Neural progenitor cell (in vitro differentiated cells): ENCODE measurements around the gene UTP11.

Source experiments
- EZH2phosphoT487 ChIP-seq: fragments of 200-600 bp; sonication (generic); IDR thresholded peaks from 2 replicates; pipeline ENCODE4 v1.6.1; 2017; ENCODE audit warnings: antibody characterized with exemption
- TF ChIP-seq, protein P1 (sequence below): fragments of 200-600 bp; sonication (generic); IDR thresholded peaks from 2 replicates; pipeline ENCODE4 v1.5.1; 2017; ENCODE audit warnings: antibody characterized with exemption, mild to moderate bottlenecking

DNA sequence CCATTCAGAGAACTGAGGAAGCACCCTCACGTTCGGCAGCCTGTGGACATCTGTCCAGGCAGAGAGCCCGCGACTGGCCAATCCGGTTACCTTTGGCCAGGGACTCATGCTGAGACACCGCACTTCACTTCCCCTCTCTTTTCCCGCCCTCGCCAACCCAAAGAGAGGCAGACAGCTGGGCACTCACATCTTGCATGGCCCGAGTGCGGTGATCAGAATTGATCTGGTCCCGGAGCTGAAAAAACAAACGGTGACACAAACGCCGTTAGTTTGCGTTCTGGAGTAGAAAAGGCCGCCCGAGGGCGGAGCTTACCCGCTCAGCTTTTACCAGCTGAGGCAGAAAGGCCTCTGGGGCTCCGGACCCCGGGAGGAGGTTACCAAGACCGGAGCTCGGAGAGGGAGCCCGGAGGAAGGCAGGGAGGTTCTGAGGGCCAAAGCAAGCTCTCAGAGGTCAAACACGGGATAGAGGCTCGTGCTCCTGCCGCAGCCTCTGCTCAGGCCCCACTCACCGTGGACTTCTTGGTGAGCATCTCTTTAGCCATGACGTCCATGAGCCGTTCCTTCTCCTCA is 23.1 kb upstream of the UTP11 start:
- TF ChIP-seq EZH2phosphoT487, result no peak
- TF ChIP-seq, protein P1, sequence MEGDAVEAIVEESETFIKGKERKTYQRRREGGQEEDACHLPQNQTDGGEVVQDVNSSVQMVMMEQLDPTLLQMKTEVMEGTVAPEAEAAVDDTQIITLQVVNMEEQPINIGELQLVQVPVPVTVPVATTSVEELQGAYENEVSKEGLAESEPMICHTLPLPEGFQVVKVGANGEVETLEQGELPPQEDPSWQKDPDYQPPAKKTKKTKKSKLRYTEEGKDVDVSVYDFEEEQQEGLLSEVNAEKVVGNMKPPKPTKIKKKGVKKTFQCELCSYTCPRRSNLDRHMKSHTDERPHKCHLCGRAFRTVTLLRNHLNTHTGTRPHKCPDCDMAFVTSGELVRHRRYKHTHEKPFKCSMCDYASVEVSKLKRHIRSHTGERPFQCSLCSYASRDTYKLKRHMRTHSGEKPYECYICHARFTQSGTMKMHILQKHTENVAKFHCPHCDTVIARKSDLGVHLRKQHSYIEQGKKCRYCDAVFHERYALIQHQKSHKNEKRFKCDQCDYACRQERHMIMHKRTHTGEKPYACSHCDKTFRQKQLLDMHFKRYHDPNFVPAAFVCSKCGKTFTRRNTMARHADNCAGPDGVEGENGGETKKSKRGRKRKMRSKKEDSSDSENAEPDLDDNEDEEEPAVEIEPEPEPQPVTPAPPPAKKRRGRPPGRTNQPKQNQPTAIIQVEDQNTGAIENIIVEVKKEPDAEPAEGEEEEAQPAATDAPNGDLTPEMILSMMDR, result no peak
